H9 (cell line): Measurements from ENCODE around the gene CSTPP1. TPM values are rescaled to one million over a fixed set of nuclear protein-coding genes. Genes with fewer than 3 reads are reported as not detected.

Experiments
- DNase-seq: peaks from one replicate; pipeline ENCODE4 v3.0.0-alpha.2; 2017
- H2AFZ ChIP-seq: one replicate; pipeline ENCODE4 v1.6.1; 2013; ENCODE audit warnings: mild to moderate bottlenecking, low read length, control low read depth, moderate library complexity
- H2AK5ac ChIP-seq: 2 replicates; pipeline ENCODE4 v1.6.1; 2013; ENCODE audit warnings: low read length, control low read depth, mixed read lengths; ENCODE audit not compliant: insufficient read length
- H2BK120ac ChIP-seq: one replicate; pipeline ENCODE4 v1.6.1; 2013; ENCODE audit warnings: low read depth, mild to moderate bottlenecking, low read length, control low read depth, inconsistent platforms; ENCODE audit not compliant: poor library complexity, severe bottlenecking
- H2BK12ac ChIP-seq: 2 replicates; pipeline ENCODE4 v1.6.1; 2013; ENCODE audit warnings: low read length, control low read depth, mixed read lengths, low read depth; ENCODE audit not compliant: insufficient read length
- H2BK15ac ChIP-seq: 2 replicates; pipeline ENCODE4 v1.6.1; 2013; ENCODE audit warnings: low read depth, low read length, control low read depth
- H2BK20ac ChIP-seq: one replicate; pipeline ENCODE4 v1.6.1; 2013; ENCODE audit warnings: low read depth, mild to moderate bottlenecking, low read length, control low read depth, inconsistent platforms; ENCODE audit not compliant: poor library complexity, severe bottlenecking
- H2BK5ac ChIP-seq: 2 replicates; pipeline ENCODE4 v1.6.1; 2013; ENCODE audit warnings: low read length, control low read depth, mixed read lengths; ENCODE audit not compliant: insufficient read length
- H3K14ac ChIP-seq: 2 replicates; pipeline ENCODE4 v1.6.1; 2013; ENCODE audit warnings: low read length, control low read depth; ENCODE audit not compliant: insufficient read depth
- H3K18ac ChIP-seq: 2 replicates; pipeline ENCODE4 v1.6.1; 2013; ENCODE audit warnings: low read depth, mild to moderate bottlenecking, mixed read lengths, low read length, control low read depth; ENCODE audit not compliant: insufficient read length
- H3K23ac ChIP-seq: 2 replicates; pipeline ENCODE4 v1.6.1; 2013; ENCODE audit warnings: low read length, control low read depth, mixed read lengths, low read depth; ENCODE audit not compliant: insufficient read length
- H3K23me2 ChIP-seq: 2 replicates; pipeline ENCODE4 v1.6.1; 2013; ENCODE audit warnings: low read depth, mild to moderate bottlenecking, mixed read lengths, low read length, control low read depth; ENCODE audit not compliant: insufficient read length, poor library complexity, severe bottlenecking
- H3K27ac ChIP-seq: 2 replicates; pipeline ENCODE4 v1.5.1; 2013; ENCODE audit warnings: low read length, control low read depth, mixed read lengths, low read depth; ENCODE audit not compliant: insufficient read length
- H3K27me3 ChIP-seq: 2 replicates; pipeline ENCODE4 v1.6.1; 2013; ENCODE audit warnings: low read length, control low read depth, inconsistent platforms; ENCODE audit not compliant: insufficient read depth
- H3K4ac ChIP-seq: 2 replicates; pipeline ENCODE4 v1.6.1; 2013; ENCODE audit warnings: low read depth, mild to moderate bottlenecking, control low read depth, inconsistent platforms, low read length, moderate library complexity
- H3K4me1 ChIP-seq: 2 replicates; pipeline ENCODE4 v1.6.1; 2013; ENCODE audit warnings: low read length, control low read depth, inconsistent platforms; ENCODE audit not compliant: insufficient read depth
- H3K4me2 ChIP-seq: 2 replicates; pipeline ENCODE4 v1.6.1; 2013; ENCODE audit warnings: low read length, control low read depth, mixed read lengths; ENCODE audit not compliant: insufficient read length, insufficient read depth
- H3K56ac ChIP-seq: 2 replicates; pipeline ENCODE4 v1.6.1; 2013; ENCODE audit warnings: low read depth, mild to moderate bottlenecking, mixed read lengths, low read length, control low read depth; ENCODE audit not compliant: insufficient read length
- H3K79me1 ChIP-seq: 2 replicates; pipeline ENCODE4 v1.6.1; 2013; ENCODE audit warnings: low read depth, mild to moderate bottlenecking, moderate library complexity, low read length, control low read depth, inconsistent platforms; ENCODE audit not compliant: insufficient read depth, poor library complexity, severe bottlenecking
- H3K79me2 ChIP-seq: 2 replicates; pipeline ENCODE4 v1.6.1; 2013; ENCODE audit warnings: low read length, control low read depth, inconsistent platforms; ENCODE audit not compliant: insufficient read depth
- H3K9ac ChIP-seq: 2 replicates; pipeline ENCODE4 v1.6.1; 2013; ENCODE audit warnings: low read length, control low read depth, mixed read lengths; ENCODE audit not compliant: insufficient read length; ENCODE audit errors: extremely low read depth
- H3K9me3 ChIP-seq: one replicate; pipeline ENCODE4 v1.6.1; 2013; ENCODE audit warnings: low read depth, low read length, inconsistent platforms; ENCODE audit not compliant: control insufficient read depth
- H3T11ph ChIP-seq: one replicate; pipeline ENCODE4 v1.6.1; 2013; ENCODE audit warnings: mild to moderate bottlenecking, low read length, control low read depth, inconsistent platforms
- H4K20me1 ChIP-seq: one replicate; pipeline ENCODE4 v1.6.1; 2013; ENCODE audit not compliant: control insufficient read depth, insufficient read length, insufficient read depth
- H4K5ac ChIP-seq: 2 replicates; pipeline ENCODE4 v1.6.1; 2013; ENCODE audit warnings: low read depth, mild to moderate bottlenecking, mixed read lengths, low read length, control low read depth; ENCODE audit not compliant: insufficient read length
- H4K8ac ChIP-seq: replicated peaks from 2 replicates; pipeline ENCODE4 v1.6.1; 2013; ENCODE audit warnings: low read length, control low read depth, mixed read lengths, low read depth; ENCODE audit not compliant: insufficient read length
- H4K91ac ChIP-seq: 2 replicates; pipeline ENCODE4 v1.6.1; 2013; ENCODE audit warnings: low read depth, mild to moderate bottlenecking, moderate library complexity, mixed read lengths, low read length, control low read depth; ENCODE audit not compliant: insufficient read length
- H3K27ac Mint-ChIP-seq, 3 experiments: 2 replicates in 2 of 3; 3 replicates in 1 of 3; pipeline ENCODE4 v1.8.0; 2020 to 2021; ENCODE audit warnings: mixed read lengths in 3 of 3, mild to moderate bottlenecking in 1 of 3, moderate library complexity in 1 of 3
- H3K27me3 Mint-ChIP-seq: 2 replicates; pipeline ENCODE4 v1.8.0; 2021; ENCODE audit warnings: low read depth, mild to moderate bottlenecking, moderate library complexity, mixed read lengths
- H3K36me3 Mint-ChIP-seq, 3 experiments: 2 replicates in 2 of 3; 3 replicates in 1 of 3; pipeline ENCODE4 v1.8.0; 2020 to 2021; ENCODE audit warnings: low read depth in 3 of 3, mixed read lengths in 3 of 3; ENCODE audit not compliant: insufficient read depth in 1 of 3
- H3K4me1 Mint-ChIP-seq, 2 experiments: 2 replicates each; pipeline ENCODE4 v1.8.0; 2020; ENCODE audit warnings: mixed read lengths in 2 of 2
- H3K4me3 Mint-ChIP-seq, 2 experiments: 2 replicates in 1 of 2; 3 replicates in 1 of 2; pipeline ENCODE4 v1.8.0; 2020 to 2021; ENCODE audit warnings: mild to moderate bottlenecking in 2 of 2, mixed read lengths in 2 of 2, moderate library complexity in 1 of 2
- H3K9me3 Mint-ChIP-seq, 2 experiments: 2 replicates in 1 of 2; 3 replicates in 1 of 2; pipeline ENCODE4 v1.8.0; 2020; ENCODE audit warnings: mild to moderate bottlenecking in 2 of 2, mixed read lengths in 2 of 2, moderate library complexity in 1 of 2
- WGBS: extraction: QIAGEN DNeasy Blood & Tissue Kit; methylation state at CpG from one replicate; pipeline ENCODE4 v1.1.7; 2013; ENCODE audit warnings: missing lambda C conversion rate, low lambda C conversion rate, mixed read lengths; ENCODE audit not compliant: insufficient read length; ENCODE audit errors: extremely low coverage; 5-methylcytosine and 5-hydroxymethylcytosine counted together
- total RNA-seq: library from RNA; stranded (reverse); gene quantifications from 2 replicates; pipeline ENCODE4 v1.2.1, GENCODE V29; 2021
- TF ChIP-seq, protein P1 (sequence below): fragments of 200-600 bp; sonication (generic); conservative IDR thresholded peaks from 3 replicates; pipeline ENCODE4 v1.8.0; 2021; ENCODE audit warnings: antibody characterized with exemption, mild to moderate bottlenecking

CSTPP1 gene
- total RNA-seq, 1 experiment from 2014 or later: 21.2 TPM

DNA sequence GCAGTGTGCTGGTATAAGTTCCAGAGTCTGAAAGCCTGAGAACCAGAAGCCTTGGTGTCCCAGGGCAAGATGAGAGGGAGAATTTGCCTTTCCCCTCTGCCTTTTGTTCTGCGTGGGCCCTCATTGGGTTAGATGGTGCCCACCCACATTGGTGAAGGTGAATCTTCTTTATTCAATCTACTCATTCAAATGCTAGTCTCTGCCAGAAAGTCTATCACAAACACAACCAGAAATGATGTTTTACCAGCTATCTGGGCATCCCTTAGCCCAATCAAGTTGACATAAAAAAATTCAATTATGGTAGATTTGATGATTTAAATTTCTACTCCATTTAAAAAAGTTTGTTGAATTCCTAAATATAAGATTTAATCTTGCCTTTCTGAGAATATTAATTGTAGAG lies 22.2 kb downstream of the CSTPP1 start:
- no peaks in the 10 kb centered on the region for H3K27me3 ChIP-seq
- H3K23me2 ChIP-seq: no peaks in the 10 kb centered on the region
- H3K9ac ChIP-seq: no peak overlapping the region
- H3K4me1 ChIP-seq: no peaks in the 10 kb centered on the region
- no peak for DNase-seq
- TF ChIP-seq, protein P1, sequence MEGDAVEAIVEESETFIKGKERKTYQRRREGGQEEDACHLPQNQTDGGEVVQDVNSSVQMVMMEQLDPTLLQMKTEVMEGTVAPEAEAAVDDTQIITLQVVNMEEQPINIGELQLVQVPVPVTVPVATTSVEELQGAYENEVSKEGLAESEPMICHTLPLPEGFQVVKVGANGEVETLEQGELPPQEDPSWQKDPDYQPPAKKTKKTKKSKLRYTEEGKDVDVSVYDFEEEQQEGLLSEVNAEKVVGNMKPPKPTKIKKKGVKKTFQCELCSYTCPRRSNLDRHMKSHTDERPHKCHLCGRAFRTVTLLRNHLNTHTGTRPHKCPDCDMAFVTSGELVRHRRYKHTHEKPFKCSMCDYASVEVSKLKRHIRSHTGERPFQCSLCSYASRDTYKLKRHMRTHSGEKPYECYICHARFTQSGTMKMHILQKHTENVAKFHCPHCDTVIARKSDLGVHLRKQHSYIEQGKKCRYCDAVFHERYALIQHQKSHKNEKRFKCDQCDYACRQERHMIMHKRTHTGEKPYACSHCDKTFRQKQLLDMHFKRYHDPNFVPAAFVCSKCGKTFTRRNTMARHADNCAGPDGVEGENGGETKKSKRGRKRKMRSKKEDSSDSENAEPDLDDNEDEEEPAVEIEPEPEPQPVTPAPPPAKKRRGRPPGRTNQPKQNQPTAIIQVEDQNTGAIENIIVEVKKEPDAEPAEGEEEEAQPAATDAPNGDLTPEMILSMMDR: no peak
- Mint-ChIP-seq H3K27me3 (no peaks in the 10 kb centered on the region), H3K27ac (no peak overlapping the region), H3K36me3 (peaks cover 9 to 26% (median 18%) of the 10 kb centered on the region in 3 experiments; a peak in 6 of 7 replicates), H3K9me3 (peaks cover 10 to 12% of the 10 kb centered on the region in 2 experiments), H3K4me3 (no peak overlapping the region), H3K4me1 (peaks cover 0 to 2% of the 10 kb centered on the region in 2 experiments; a peak in 1 of 4 replicates)
- WGBS: no CpG with 5 or more reads among the region's 1 CpG
- H3K9me3 ChIP-seq: peaks cover 4% of the 10 kb centered on the region
- H3K4me2 ChIP-seq: no peak overlapping the region
- H2BK5ac ChIP-seq: no peak overlapping the region
- H2AFZ ChIP-seq: no peak overlapping the region
- no peaks in the 10 kb centered on the region for H3K79me1 ChIP-seq
- no peak overlapping the region for H3K27ac ChIP-seq
- no peak overlapping the region for H4K5ac ChIP-seq
- no peak overlapping the region for H2BK20ac ChIP-seq
- H4K8ac ChIP-seq: no peak overlapping the region
- H2AK5ac ChIP-seq: no peak overlapping the region
- no peak overlapping the region for H3K56ac ChIP-seq
- H3K4ac ChIP-seq: no peak overlapping the region
- no peaks in the 10 kb centered on the region for H4K20me1 ChIP-seq
- H2BK120ac ChIP-seq: no peak overlapping the region
- H2BK12ac ChIP-seq: no peak overlapping the region
- no peak overlapping the region for H3T11ph ChIP-seq
- H3K14ac ChIP-seq: no peak overlapping the region
- H3K79me2 ChIP-seq: no peaks in the 10 kb centered on the region
- no peak overlapping the region for H2BK15ac ChIP-seq
- H4K91ac ChIP-seq: no peak overlapping the region
- no peak overlapping the region for H3K23ac ChIP-seq
- H3K18ac ChIP-seq: no peak overlapping the region
